ENCODE data around the gene LARP4B. TPM values are rescaled to one million over a fixed set of nuclear protein-coding genes. Genes with fewer than 3 reads are reported as not detected.

Gene LARP4B
- polyA plus RNA-seq, 1 donor (not counting 4 experiments of a cell fraction or from before 2014, with no cell fraction given), result 39.4 TPM

DNA sequence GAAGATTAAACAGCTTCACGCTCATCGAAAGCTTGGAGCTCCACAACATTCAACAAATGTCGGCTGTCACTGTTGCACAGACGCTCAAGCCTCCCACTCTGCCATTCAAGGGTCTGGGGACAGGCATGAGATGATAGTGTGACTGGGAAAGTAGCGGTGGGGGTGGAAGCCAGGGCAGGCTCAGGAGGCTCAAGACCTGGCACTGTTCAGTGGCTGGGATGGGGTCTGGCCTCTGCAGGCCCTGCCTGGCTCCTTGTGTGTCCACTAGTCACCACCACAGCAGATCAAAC is 43.2 kb upstream of the LARP4B start:
- Histone ChIP-seq H3K79me2 (ENCODE audit: control insufficient read depth, insufficient read depth, low read length) (no peaks in the 10 kb centered on the region), H4K20me1 (ENCODE audit: control insufficient read depth, extremely low read depth, insufficient read depth, low read length) (no peaks in the 10 kb centered on the region), H3K9me1 (ENCODE audit: control insufficient read depth, extremely low read depth, insufficient read depth, low read length) (no peaks in the 10 kb centered on the region), H3K36me3 (ENCODE audit: control insufficient read depth in 2 of 2, extremely low read depth in 1 of 2, insufficient read depth in 2 of 2, low read length in 2 of 2) (no peaks in the 10 kb centered on the region), H2AFZ (ENCODE audit: control insufficient read depth, low read length) (no peak overlapping the region), H3K9me3 (ENCODE audit: control insufficient read depth, low read depth, low read length) (peaks cover 5% of the 10 kb centered on the region), H3K4me2 (ENCODE audit: control insufficient read depth, extremely low read depth, insufficient read depth, low read depth, low read length) (no peak overlapping the region), H3K27ac (ENCODE audit: control insufficient read depth, insufficient read depth, low read length) (no peak overlapping the region), H3K27me3 (ENCODE audit: control insufficient read depth, extremely low read depth, insufficient read depth, low read length) (no peaks in the 10 kb centered on the region), H3K9ac (ENCODE audit: control insufficient read depth, extremely low read depth, insufficient read depth, low read length) (no peak overlapping the region), H3K4me1 (ENCODE audit: control insufficient read depth, extremely low read depth, insufficient read depth, low read length) (no peaks in the 10 kb centered on the region), H3K4me3 (ENCODE audit: control insufficient read depth in 2 of 3, extremely low read depth in 1 of 3, insufficient read depth in 2 of 3, low read depth in 1 of 3, low read length in 3 of 3) (no peak overlapping the region)
- TF ChIP-seq, protein P1, sequence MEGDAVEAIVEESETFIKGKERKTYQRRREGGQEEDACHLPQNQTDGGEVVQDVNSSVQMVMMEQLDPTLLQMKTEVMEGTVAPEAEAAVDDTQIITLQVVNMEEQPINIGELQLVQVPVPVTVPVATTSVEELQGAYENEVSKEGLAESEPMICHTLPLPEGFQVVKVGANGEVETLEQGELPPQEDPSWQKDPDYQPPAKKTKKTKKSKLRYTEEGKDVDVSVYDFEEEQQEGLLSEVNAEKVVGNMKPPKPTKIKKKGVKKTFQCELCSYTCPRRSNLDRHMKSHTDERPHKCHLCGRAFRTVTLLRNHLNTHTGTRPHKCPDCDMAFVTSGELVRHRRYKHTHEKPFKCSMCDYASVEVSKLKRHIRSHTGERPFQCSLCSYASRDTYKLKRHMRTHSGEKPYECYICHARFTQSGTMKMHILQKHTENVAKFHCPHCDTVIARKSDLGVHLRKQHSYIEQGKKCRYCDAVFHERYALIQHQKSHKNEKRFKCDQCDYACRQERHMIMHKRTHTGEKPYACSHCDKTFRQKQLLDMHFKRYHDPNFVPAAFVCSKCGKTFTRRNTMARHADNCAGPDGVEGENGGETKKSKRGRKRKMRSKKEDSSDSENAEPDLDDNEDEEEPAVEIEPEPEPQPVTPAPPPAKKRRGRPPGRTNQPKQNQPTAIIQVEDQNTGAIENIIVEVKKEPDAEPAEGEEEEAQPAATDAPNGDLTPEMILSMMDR (optimal IDR thresholded peaks at IDR 0.05 in 1 of 3, IDR thresholded peaks at IDR 0.05 in 1 of 3, conservative IDR thresholded peaks at IDR 0.05 in 1 of 3; ENCODE audit: extremely low read depth in 1 of 3, insufficient read depth in 2 of 3, low read length in 3 of 3), result no peak
- TF ChIP-seq EZH2 (IDR thresholded peaks at IDR 0.05; ENCODE audit: low read length), result no peak
- FAIRE-seq, result no peak
- dilution Hi-C loops (cut with MboI; ENCODE audit: extremely low pct_ligation_motif_present, low sequenced_read_pairs), result no loop called here
- DNase-seq (ENCODE audit: low read depth, low spot score), result no peak

DNA sequence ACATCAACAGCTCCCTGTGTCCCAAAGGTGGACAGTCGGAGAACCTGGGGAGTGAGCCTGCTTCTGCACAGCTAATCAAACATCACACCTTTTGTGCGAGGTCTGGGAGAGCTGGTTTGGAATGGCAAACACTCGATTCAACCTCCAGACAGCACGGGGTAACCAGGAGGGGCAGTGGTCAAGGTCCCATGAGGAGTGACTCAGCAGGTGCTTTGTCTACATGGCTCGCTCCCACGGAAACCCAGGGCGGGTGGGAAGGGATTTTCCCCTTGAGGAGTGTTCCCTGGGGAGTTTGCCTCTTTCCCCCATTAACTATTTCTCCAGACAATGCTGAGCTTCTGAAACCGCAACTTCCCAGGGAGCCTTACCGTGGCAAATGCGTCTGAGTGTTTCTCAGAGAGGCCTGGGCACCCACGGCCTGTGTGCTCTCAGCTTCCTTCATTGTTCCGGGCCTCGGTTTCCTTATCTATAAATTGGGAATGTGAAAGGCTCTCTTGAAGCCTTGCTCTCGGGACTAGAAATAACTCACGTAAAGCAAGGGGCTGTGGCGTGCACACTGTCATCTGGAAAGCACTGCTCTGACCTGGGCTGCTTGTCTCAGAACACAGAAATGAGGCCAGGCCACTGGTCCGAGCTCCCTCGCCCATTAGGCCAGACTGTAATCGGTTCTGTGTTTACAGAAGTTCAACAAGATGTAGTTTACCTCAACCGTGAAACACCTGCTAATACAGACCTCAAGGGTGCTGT is 42.7 kb upstream of the LARP4B start:
- no peak for DNase-seq (ENCODE audit: low read depth, low spot score)
- no peaks in the 10 kb centered on the region for H4K20me1 ChIP-seq (ENCODE audit: control insufficient read depth, extremely low read depth, insufficient read depth, low read length)
- dilution Hi-C loops (cut with MboI; ENCODE audit: extremely low pct_ligation_motif_present, low sequenced_read_pairs), result no loop called here
- no peaks in the 10 kb centered on the region for H3K36me3 ChIP-seq (ENCODE audit: control insufficient read depth in 2 of 2, extremely low read depth in 1 of 2, insufficient read depth in 2 of 2, low read length in 2 of 2)
- H3K9ac ChIP-seq (ENCODE audit: control insufficient read depth, extremely low read depth, insufficient read depth, low read length), result no peak overlapping the region
- no peaks in the 10 kb centered on the region for H3K27me3 ChIP-seq (ENCODE audit: control insufficient read depth, extremely low read depth, insufficient read depth, low read length)
- no peak overlapping the region for H3K4me2 ChIP-seq (ENCODE audit: control insufficient read depth, extremely low read depth, insufficient read depth, low read depth, low read length)
- FAIRE-seq, result no peak
- peaks cover 3% of the 10 kb centered on the region for H3K9me3 ChIP-seq (ENCODE audit: control insufficient read depth, low read depth, low read length)
- H3K4me1 ChIP-seq (ENCODE audit: control insufficient read depth, extremely low read depth, insufficient read depth, low read length), result no peaks in the 10 kb centered on the region
- H3K79me2 ChIP-seq (ENCODE audit: control insufficient read depth, insufficient read depth, low read length), result no peaks in the 10 kb centered on the region
- no peak overlapping the region for H3K4me3 ChIP-seq (ENCODE audit: control insufficient read depth in 2 of 3, extremely low read depth in 1 of 3, insufficient read depth in 2 of 3, low read depth in 1 of 3, low read length in 3 of 3)
- no peaks in the 10 kb centered on the region for H3K9me1 ChIP-seq (ENCODE audit: control insufficient read depth, extremely low read depth, insufficient read depth, low read length)
- no peak overlapping the region for H3K27ac ChIP-seq (ENCODE audit: control insufficient read depth, insufficient read depth, low read length)
- no peak for TF ChIP-seq EZH2 (IDR thresholded peaks at IDR 0.05; ENCODE audit: low read length)
- TF ChIP-seq, protein P1 (optimal IDR thresholded peaks at IDR 0.05 in 1 of 3, IDR thresholded peaks at IDR 0.05 in 1 of 3, conservative IDR thresholded peaks at IDR 0.05 in 1 of 3; ENCODE audit: extremely low read depth in 1 of 3, insufficient read depth in 2 of 3, low read length in 3 of 3), result no peak
- no peak overlapping the region for H2AFZ ChIP-seq (ENCODE audit: control insufficient read depth, low read length)
